ENCODE results near the gene PBOV1.
"Not testable (repeated sequence)": the region's sequence is repeated elsewhere in the genome, so short reads cannot be mapped to it uniquely, and the experiment has no call there.

The PBOV1 gene

DNA sequence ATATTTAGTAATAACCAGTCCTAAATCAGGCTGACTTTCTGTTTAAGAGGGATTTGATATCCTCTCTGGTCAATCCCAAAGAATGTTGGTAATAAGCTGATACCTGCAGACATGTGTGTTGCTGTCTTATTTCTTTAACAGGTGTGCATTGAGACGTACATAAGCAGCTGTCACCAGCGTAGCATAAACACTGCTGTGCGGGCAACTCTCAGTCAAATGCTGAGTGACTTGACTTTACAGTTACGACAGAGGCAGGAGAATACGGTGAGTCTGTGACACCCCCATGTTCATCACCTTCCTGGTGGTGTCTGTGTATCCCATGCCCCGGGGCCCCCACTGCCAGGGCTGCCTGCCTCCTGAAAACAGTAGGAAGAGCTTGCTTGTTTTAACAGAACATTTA, 20.1 kb upstream of the PBOV1 start:
- no peak for DNase-seq (ENCODE audit: low read depth in 2 of 2)

DNA sequence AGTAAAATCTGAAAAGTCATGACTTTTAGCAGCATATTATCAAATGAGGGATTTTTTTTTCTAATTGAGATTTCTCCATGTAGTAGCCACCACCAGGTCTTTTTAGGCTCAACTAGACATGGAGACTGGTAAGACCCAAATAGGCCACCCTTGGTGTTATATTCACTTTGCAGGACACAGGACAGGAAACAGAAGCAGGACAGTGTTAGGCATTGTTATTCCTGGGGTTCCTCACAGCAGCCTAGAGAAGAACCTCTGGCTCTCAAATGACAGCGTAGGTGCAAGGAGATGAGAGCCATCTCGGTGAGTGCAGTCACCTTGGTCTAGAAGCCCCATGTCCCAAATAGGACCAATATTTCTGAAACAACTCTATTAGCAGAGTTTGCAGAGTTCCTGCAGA, 19.2 kb upstream of the PBOV1 start:
- DNase-seq (ENCODE audit: low read depth in 2 of 2), result no peak

DNA sequence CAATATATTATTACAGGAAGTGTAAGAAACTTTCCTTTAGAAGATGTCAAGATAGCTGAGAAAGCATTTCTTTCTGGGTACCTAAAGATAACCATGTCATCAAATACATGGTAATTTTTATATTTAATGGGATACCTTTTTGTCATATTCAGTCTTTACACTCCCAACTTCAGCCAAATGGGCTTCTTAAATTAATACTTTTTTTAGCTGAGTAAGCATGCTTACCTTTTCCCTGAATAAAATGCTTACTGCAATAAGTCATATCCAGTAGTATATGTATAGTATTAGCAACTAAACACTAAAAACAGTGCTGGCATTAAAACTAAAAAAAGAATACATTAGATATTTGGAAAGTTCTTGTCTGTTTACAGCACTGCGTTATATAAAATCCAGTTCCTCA, 17.4 kb upstream of the PBOV1 start:
- no peak for DNase-seq (ENCODE audit: low read depth in 2 of 2)

DNA sequence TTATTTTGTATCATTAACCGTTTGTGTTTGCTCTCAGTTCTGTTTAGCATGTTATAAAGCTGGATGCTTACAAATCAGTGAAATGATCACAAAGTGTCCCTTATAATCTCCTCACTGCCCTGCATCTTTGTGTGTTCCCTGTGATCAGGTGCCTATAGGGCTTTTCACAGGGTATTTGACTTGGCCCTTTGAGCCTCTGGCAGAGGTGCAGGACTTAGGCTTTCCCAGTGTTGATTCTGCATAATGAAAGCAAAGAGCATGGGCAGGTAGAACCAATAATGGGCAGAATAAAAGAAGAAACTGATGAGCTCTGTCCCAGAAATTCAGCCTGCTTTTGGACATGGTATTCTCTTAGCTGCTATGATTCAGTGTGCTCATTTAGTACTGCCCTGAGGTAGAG, 16.9 kb upstream of the PBOV1 start:
- no peak for DNase-seq (ENCODE audit: low read depth in 2 of 2)

DNA sequence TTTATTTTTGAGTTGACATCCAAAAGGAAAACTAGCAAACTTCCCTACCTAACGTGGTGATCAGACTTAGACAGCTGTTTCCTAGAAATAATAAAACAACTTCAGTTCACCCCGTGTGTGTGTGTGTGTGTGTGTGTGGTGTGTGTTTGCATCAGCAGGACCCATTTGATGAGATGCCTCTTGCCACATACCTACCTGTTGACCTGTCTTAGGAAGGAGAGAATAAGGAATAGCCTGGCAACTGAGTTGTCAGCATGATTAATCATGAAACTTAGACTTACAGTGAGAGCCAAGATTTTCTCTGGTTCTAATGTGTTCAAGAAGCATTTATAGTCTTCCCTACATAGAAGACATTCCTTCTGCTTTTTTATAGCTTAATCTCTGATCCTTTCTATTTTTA, 16.1 kb upstream of the PBOV1 start:
- no peak for DNase-seq (ENCODE audit: low read depth in 2 of 2)

DNA sequence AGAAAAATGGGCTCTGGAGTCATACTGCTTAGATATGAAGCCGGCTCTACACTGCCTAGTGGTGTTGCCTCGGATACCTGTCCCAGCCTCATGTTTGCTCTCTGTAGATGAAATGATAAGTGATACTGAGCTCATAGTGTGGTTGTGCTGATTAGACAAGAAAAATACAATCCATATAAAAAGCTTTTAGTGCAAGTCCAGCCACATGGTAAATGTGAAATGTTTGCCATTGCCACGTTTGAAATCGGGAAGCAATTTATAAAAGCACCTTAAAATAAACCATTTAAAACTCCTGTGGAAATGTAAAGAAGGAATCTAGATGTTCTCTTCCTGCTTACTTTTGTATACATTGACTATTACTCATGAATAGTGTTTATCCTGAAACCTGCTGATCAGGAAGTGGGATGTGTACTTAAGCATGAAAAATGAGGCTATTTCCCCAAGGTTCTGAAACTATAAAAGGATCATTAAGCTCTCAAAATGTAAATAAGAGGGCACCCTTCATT, 13.1 kb upstream of the PBOV1 start:
- no peak for DNase-seq (ENCODE audit: low read depth in 2 of 2)

DNA sequence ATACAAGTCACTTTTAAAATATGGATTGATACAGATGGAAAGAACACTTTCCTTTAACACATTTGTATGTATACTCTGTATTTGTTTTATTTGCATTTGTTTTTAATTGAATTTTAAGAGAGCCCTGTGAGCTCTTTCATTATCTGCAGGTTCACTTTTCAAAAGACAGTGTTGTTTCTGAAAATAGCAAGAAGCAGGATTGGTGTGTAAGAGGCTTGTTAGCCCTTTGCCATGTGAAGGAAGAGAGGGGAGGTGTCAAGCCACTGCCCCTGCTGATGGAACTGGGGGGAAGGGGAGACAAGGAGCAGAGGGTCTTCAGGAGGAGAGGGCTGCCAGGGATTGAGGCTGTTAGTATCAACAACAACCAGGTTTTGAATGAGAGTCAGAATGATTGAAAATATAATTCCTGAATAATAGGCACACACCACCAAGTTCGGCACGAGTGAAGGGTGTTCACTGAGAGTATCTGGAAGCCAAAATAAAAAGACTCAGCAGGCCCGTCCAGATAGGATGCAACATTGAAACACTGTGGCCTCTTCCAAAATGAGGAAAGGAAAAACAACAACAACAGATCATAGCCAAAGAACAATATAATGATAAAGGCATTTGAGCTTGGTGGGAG, 12.6 kb upstream of the PBOV1 start:
- no peak for DNase-seq (ENCODE audit: low read depth in 2 of 2)

DNA sequence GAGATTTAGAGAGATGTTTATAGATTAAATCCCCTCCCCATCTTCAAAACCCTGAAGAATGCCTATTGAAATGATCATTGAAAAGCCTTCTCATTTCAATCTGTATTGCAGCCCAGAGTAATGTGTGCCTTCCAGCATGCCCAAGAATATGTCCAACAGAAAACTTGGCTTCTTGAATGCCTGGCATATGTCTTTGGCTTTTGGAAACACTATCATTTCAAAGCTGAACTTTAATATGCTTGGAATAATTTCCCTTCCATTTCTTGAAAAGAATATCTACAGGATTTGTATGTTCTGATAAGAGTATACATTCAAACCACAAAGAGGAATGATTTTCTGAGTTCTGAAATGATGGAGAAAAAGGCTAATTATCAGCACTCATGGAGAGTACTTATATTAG, 11.9 kb upstream of the PBOV1 start:
- DNase-seq (ENCODE audit: low read depth in 2 of 2), result no peak

DNA sequence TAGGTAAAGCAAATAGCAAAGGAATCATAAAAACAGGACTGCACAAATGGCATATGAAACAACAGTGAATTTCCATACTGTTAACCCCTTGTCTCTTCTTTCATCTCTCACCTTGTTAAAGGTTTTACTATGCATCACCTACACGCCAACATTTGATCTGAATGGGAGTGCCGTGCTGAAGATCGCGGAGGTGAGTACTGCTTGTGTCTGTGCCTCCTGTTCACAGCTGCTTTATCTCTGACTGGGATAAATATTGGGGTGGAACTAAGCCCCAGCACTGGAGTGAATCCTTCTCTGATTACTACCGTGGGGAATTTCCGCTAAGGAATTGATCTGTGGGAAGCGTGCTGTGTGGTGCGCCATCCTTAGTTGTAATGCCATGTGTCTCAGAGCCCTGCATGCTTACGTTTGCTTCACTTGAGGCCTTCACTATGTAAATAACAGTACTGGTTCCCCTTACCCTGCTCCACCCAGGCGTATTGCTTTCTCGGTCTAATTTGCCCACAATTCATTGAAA, 11.4 kb upstream of the PBOV1 start:
- DNase-seq (ENCODE audit: low read depth in 2 of 2), result no peak

DNA sequence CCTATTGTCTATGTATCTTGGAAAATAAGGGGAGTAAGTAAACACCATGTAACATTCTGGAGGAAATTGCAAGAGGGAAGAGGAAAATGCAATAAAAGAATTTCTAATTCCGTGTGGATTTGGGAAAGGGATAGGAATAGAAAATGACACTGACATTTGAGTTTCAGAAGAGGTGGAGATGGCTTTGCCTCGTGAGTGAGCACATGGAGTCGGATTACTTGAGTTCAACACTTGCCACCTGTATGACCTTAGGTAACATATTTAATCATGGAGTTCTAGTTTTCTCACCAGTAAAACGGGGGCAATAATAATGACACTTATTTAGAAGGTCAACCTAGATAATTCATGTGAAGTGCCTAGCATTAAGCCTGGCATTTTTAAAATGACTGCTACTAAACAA, 10.8 kb upstream of the PBOV1 start:
- no peak for DNase-seq (ENCODE audit: low read depth in 2 of 2)

DNA sequence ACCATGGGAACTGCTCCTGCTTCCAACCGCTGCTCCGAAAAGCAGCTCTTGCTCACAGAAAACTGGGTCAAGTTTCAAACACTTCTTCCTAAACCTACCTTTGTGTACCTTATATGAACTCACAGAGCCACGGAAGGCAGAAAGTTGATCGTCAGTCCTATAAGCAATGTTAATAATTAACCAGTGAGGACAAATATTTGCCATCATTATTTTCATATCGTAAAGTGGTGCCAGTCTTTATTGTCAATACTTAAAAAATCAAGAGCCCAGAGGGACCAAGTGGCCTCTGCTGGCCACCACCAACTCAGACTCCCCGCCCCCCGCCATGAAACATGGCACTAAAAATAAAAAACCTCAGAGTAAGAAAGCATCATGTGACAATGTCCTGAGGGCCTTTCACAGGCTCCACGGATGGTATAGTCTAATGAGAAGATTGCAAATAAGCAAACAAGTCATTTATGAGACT, 9.1 kb upstream of the PBOV1 start:
- DNase-seq (ENCODE audit: low read depth in 2 of 2), result no peak

DNA sequence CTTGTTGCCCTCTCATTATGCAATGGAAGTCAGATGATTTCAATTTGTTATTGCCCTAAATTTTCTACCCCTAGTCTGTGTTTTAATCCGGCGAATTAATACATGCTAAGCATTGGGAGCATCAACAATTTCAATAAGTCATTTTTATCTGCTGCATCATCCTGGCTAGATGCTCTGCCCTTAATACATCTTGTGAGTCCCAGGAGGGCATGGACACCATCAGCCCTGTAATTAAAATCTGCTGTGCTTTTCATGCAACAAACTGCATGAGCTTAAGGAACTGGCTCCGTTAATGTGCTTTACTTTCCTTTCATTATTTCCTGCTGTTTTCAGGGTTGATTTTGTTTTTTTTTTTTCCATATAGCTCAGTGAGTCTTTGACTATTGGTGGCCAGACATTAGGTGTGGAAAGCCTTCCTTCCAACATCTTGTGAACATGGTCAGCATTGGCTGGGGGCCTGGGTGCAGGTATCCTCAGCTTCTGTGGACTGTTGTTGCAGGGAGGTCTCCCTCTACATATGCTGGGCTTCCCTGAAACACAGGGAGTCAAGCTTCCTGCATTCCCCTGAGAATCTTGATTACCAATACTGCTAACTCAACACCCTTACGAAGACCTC, 8.5 kb upstream of the PBOV1 start:
- no peak for DNase-seq (ENCODE audit: low read depth in 2 of 2)

DNA sequence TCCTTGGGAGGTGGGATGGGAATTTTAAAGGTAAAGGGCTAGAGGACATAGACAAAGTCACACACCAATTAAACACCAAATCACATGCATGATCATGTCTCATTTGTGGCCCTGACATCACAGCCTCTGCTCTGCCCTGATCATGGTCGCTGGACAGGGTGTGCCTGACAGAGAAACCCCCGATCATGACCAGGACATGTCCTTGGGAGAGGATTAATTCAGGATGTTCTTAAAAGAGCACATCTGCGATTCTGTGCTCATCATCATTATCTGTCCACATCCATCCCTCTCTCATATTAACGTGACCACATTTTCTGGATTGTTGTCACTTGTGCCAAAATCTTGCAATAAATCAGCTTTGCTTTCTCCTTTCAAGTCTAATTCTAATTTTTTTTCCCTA, 7.7 kb upstream of the PBOV1 start:
- no peak for DNase-seq (ENCODE audit: low read depth in 2 of 2)

DNA sequence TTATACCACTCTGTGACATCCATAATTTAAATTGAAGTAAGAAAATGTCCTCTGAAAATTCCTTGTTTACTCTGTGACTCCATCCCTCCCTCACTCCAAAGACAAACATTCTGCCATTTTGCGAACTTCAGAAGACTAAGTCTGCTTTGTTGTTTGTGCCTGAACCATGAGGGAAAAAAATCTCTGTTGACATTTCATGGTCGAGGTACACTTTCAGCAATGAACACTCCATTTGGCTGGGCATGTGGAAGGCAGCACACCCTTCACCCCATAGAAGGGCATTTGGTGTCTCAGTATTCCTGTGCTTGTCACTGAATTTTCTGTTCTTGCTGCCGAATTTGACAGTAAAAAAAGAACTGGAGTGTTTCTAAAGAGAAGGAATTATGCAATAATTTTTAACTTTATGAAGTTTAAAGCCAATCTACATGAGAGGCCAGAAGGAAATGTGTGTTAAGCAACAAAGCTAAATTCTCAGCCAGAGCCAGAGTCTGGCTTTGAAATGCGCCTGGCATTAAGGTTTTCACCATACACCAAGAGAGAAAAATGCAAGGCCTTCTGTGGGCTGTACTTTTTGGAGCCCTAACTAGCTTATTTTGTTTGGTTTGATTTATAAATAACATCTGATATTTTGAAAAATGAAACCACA, 4.7 kb upstream of the PBOV1 start:
- no peak for DNase-seq (ENCODE audit: low read depth in 2 of 2)

DNA sequence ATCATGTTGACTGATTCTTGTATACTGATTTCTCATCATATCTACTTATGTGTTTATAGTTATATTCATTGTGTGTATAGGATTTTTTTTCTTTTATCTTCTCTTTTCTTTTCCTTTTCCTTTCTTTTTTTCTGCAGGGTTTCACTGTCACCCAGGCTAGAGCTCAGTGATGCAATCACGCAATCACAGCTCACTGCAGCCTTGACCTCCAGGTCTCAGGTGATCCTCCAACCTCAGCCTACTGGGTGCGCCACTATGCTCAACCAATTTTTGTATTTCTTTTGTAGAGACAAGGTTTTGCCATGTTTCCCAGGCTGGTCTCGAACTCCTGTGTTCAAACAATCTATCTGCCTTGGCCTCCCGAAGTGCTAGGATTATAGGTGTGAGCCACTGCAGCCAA, 1.6 kb upstream of the PBOV1 start:
- no peak for DNase-seq (ENCODE audit: low read depth in 2 of 2)

DNA sequence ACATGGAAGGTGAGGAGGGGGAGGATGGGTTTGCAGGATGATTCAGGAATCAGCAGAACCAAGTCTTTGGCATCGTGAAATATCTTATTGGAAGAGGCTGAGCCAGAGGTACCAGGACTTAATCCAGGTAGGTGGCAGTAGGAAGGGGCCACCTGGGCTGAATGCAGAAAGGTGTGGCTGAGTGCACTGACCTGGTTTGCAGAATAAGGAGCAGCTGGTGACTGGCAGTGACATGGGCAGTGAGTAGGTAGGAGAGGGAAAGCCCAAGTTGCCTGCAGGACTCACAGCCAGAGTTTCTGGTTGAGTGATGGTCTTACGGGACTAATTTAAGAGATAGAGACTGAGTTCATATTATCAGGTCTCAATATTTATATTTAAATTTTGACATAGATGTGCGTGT, 1.1 kb upstream of the PBOV1 start:
- DNase-seq (ENCODE audit: low read depth in 2 of 2), result no peak

DNA sequence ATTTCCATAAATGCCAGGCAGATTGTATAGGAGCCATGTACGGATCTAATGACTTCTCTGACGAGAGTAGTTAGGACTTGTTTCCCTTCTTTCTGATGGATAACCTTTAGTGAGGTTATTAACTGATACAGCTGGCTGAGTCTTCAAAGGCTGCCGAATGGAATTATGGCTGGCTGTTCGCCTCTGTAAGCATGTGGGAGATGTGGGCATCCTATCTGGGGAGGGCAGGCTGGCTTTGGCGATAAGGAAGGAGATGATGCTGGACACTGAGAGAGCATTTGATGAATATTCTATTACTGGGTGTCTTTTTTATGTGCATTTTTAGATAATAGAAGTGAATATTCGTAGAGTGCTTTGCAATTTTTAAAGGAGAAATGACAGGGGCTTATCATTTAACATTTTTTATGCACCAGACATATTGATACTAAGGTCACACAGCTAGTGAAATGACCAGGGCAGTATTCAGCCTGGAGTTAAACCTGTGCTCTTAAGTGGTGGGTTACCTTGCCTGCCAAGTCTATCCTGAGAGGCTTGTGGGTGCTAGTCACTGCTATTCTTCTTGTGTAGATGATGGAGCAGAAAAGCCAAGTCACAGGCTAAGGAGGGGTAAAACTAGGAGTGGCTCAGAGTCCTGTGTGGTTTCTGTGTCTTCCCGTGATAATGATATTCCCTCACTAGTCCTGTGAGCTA, 3.1 kb downstream of the PBOV1 start:
- no peak for DNase-seq (ENCODE audit: low read depth in 2 of 2)

DNA sequence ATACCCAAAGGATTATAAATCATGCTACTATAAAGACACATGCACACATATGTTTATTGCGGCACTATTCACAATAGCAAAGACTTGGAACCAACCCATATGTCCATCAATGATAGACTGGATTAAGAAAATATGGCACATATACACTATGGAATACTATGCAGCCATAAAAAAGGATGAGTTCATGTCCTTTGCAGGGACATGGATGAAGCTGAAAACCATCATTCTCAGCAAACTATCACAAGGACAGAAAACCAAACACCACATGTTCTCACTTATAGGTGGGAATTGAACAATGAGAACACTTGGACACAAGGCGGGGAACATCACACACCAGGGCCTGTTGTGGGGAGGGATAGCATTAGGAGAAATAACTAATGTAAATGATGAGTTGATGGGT, 5.8 kb downstream of the PBOV1 start:
- not testable (repeated sequence) for DNase-seq (ENCODE audit: low read depth in 2 of 2)

DNA sequence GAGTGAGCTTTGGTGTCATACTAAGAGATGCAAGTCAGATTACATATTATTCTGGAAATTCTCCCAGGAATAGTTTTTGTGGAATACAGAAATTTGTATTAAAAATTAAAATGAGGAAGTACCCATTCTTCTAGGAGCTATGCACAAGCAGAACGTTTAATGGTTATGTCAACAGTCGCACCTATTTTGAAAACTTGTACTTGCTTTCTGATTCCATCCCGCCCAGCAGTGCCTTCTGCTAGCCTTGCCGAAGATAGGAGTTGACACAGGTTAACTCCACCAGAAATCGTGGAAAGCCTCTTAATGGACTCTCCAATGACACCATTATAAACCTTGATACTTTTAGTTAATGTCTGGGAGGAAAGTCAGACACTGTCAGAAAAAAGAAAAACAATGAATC, 6.7 kb downstream of the PBOV1 start:
- DNase-seq (ENCODE audit: low read depth in 2 of 2), result no peak

DNA sequence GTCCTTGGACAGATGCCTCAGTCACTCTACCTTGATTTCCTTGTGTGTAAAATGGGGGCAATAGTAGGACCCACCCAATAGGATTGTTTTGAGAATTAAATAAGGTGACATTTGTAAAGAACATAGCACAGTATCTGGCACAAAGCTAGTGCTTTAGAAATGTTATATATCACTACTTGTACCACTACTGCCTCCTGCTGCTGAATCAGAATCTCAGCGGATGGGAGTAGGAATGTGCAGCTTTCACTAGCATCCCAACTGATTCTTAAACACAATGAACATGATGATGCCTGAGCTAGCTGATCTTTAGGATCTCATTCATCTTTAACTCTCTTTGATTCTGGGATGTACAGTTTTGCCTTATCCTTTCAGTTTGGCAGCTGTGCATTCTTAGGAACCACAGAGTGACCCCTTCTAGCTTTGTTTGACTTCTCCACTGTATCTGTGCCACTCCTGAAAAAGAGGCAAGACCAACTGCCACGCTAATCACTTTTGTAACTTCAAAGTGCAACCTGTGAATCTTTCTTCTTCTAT, 7.2 kb downstream of the PBOV1 start:
- DNase-seq (ENCODE audit: low read depth in 2 of 2), result no peak

DNA sequence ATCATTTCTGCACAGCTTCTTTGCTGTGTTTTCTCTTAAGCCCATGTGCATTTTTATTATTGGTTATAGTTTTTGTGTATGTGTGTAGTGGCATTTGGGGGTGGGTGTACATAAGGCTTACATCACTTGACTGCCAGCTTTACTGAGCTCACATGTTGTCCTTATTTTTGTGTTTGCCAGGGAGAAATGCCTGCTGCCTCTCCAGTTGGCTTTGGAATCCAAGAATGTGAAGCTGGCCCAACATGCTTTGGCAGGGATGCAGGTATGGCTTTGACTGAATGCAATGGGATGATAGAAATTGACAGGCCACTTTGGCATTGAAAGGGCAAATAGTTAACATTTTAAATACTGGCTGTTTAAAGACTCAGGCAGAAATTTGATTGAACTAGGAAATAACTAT, 11.4 kb downstream of the PBOV1 start:
- no peak for DNase-seq (ENCODE audit: low read depth in 2 of 2)

DNA sequence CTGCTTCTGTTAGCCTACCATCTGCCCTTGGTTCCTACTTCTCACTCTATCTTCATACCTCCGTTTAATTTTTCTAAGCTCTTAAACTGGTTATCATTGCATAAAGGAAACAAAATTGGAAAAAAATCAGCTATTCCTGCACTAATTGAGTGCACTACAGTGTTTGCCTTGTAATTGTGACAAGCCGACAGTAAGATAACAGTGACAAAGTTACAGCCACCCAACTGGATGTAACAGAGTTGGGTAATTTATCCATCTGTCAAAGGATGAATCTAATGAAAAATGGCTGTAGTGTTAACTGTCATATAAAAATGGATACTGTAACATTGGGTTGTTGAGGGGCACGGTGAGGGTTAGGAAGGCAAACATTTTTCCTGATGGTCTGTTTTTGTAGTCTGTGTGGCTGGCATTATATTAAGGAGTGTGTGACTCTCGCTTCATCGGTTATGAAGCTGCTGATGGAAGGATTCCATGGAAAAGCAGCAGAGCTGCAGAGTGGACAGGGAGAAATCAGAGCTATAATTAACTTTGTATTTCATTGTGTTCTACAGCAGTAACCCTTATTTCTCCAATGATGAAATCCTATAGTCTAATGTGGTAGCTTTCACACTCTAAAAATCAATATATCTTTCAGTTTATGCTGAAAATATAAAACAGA, 12.7 kb downstream of the PBOV1 start:
- DNase-seq (ENCODE audit: low read depth in 2 of 2), result no peak
